OCI-M2 (cell line): Measurements from ENCODE around the gene GH1.
"Not testable (repeated sequence)": the region's sequence is repeated elsewhere in the genome, so short reads cannot be mapped to it uniquely, and the experiment has no call there.

Experiments used
- DNase-seq: peaks from one replicate; lab custom pipeline; 2025; ENCODE audit not compliant: unreplicated experiment; lab: John Stamatoyannopoulos, UW

The GH1 gene

DNA sequence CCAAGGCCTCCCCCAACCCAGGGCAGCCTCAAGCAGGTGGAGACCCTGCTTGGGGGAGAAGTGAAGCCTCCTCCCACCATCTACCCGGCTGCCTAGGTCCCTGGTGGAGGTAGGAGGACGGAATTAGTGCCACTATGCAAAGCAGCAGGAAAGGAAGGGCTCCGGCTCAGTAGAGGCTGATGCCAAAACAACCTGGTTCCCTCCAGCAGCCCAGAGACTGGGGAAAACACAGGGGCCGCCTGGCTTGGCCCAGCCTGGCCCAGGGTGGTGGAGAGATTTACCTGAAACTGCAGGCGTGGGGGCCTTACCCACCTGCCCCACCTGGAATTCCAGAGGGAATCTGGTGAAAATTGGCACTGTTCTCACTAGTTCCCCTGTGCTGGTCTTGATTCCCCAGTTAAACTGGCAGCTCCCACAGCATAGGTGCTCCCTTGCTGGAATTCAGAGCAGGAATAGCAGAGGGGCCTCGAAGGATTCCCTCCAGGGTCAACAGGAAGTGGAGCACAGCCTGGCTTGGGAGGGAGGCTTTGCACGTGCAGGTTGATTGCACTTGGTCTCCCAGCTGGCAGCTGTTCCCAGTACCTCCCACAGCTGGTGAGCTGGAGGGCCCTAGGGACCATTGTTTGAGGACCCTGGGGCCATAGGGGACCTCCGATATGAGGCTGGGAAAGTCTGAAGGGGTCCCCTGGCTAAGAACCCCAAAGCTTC, 9.0 kb upstream of the GH1 start:
- no peak for DNase-seq

- DNase-seq = no peak
Observed at GRCh38 chr17:63926164-63926563, 7.5 kb upstream of the GH1 start.

GRCh38 chr17:63925615-63926014, 7.0 kb upstream of the GH1 start:
- DNase-seq = no peak

GRCh38 chr17:63922402-63922801, 3.8 kb upstream of the GH1 start:
- not testable (repeated sequence) for DNase-seq

GRCh38 chr17:63920779-63921178, 2.1 kb upstream of the GH1 start:
- DNase-seq = not testable (repeated sequence)

DNA sequence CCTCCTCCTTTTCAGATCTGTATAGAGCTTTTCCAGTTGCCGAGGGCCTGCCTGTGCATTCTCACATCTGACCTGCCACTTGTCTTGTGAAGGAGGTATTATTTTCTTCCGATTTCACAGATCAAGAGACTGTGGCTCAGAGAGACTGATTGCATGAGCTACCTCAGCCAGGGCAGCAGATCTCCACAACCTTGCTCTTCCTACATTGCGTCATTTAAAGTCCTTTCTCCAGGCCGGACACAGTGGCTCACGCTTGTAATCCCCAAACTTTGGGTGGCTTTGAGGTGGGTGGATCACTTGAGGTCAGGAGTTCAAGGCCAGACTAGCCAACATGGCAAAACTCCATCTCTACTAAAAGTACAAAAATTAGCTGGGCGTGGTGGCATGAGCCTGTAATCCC, 1.4 kb upstream of the GH1 start:
- DNase-seq = not testable (repeated sequence)

DNA sequence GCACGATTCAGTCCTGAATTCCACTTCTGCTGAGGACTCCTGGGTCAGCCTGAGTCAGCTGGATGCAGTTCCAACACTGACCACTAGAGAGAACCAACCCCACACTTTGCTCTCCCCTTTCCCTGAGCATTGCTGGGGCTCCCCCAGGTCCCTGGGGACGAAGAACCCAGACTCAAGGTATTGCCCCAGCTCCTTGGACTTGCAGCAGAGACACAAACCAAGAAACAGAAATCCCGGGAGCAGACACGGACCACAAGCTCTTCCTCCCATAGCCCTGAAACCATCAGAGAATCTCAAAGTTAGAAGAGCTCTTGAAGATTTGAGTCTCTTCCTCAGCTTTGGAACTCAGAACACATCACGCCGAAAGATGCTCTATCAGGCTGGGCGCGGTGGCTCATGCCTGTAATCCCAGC, 678 bp upstream of the GH1 start:
- DNase-seq = no peak

DNA sequence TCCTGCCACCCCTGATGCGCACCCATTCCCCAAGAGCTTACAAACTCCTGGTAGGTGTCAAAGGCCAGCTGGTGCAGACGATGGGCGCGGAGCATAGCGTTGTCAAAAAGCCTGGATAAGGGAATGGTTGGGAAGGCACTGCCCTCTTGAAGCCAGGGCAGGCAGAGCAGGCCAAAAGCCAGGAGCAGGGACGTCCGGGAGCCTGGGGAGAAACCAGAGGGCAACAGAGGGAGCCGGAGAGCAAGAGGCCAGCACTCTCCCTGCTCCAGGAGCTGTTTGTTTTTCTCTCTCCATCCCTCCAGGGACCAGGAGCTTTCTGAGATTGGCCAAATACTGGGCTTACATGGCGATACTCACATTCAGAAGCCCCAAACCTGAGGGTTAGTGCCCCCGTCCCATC, 334 bp downstream of the GH1 start:
- no peak for DNase-seq

- DNase-seq = no peak
Observed at GRCh38 chr17:63917646-63918045, 993 bp downstream of the GH1 start.

DNA sequence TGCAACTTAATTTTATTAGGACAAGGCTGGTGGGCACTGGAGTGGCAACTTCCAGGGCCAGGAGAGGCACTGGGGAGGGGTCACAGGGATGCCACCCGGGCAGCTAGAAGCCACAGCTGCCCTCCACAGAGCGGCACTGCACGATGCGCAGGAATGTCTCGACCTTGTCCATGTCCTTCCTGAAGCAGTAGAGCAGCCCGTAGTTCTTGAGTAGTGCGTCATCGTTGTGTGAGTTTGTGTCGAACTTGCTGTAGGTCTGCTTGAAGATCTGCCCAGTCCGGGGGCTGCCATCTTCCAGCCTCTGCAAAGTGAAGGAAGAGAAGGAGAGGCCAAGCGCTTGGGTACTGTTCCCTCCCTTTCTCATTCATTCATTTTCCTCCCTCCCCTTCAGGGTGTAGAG, 1.4 kb downstream of the GH1 start:
- not testable (repeated sequence) for DNase-seq

GRCh38 chr17:63916566-63917185, 2.0 kb downstream of the GH1 start:
- DNase-seq = no peak

GRCh38 chr17:63915753-63916152, 2.9 kb downstream of the GH1 start:
- DNase-seq = not testable (repeated sequence)

- DNase-seq = no peak
Observed at GRCh38 chr17:63914471-63914870, 4.2 kb downstream of the GH1 start.

GRCh38 chr17:63911657-63912100, 7.0 kb downstream of the GH1 start:
- no peak for DNase-seq

- DNase-seq = no peak
Observed at GRCh38 chr17:63911041-63911635, 7.5 kb downstream of the GH1 start, which contains the start of gene CSHL1. CSHL1 (minus strand) TSS chr17:63911258; CDS start chr17:63911196, 62 bp downstream.

- no peak for DNase-seq
Observed at GRCh38 chr17:63910096-63910495, 8.5 kb downstream of the GH1 start.

DNA sequence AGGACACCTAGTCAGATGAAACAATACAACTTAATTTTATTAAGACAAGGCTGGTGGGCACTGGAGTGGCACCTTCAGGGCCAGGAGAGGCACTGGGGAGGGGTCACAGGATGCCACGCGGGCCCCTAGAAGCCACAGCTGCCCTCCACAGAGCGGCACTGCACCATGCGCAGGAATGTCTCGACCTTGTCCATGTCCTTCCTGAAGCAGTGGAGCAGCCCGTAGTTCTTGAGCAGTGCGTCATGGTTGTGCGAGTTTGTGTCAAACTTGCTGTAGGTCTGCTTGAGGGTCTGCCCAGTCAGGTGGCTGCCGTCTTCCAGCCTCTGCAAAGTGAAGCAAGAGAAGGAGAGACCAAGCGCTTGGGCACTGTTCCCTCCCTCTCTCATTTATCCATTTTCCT, 9.1 kb downstream of the GH1 start:
- DNase-seq = not testable (repeated sequence)

DNA sequence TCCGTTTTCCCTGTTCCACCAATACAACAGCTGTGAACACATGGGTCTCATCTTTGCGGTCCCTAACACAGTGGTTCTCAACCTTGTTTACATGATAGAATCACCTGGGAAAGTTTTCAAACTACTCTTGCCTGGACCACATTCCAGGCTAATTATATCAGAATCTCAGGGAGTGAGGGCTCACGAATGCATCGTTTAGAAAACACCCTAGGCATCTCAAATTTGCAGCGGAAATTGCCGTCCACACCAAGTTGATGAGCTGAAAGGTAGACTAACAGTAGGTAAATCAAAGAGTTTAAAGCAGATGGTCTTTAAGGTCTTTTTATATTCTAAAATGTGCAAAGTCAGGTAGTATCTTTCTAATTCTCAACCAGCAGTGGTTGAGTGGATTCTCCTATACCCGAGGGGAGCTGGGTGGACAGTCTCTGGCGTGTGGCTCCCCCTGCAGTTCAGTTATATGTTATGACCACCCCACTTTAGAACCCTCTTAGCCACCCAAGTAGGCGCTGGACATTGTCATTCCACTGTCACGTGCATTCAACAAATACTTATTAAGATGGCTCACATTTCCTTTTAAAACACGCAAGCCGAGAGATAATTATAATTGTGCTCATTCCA, 11.4 kb downstream of the GH1 start:
- DNase-seq = not testable (repeated sequence)

- DNase-seq = not testable (repeated sequence)
Observed at GRCh38 chr17:63904796-63905195, 13.8 kb downstream of the GH1 start.

GRCh38 chr17:63903787-63904201, 14.8 kb downstream of the GH1 start:
- not testable (repeated sequence) for DNase-seq

GRCh38 chr17:63901971-63902370, 16.7 kb downstream of the GH1 start:
- not testable (repeated sequence) for DNase-seq
